Measurements from ENCODE around the gene TMEM178A. TPM values are rescaled to one million over a fixed set of nuclear protein-coding genes. Genes with fewer than 3 reads are reported as not detected.

TMEM178A gene
- total and polyA plus RNA-seq, 2 donors (not counting 1 experiment from before 2014, with no cell fraction given) = 0.69 to 0.99 TPM

GRCh38 chr2:39668576-39669080 is 2.9 kb downstream of the TMEM178A start:
- WGBS (ENCODE audit: insufficient coverage) = no CpG with 5 or more reads among the region's 1 CpG
- Histone ChIP-seq H3K27ac (ENCODE audit: low read length in 2 of 2) (no peak overlapping the region), H4K20me1 (ENCODE audit: control insufficient read depth, insufficient read depth, low read length, poor library complexity, severe bottlenecking) (no peaks in the 10 kb centered on the region), H3K4me2 (replicated peaks; ENCODE audit: low read depth, low read length, poor library complexity, severe bottlenecking) (no peak overlapping the region), H3K9me3 (ENCODE audit: control extremely low read depth in 1 of 3, control insufficient read depth in 2 of 3, insufficient read depth in 1 of 3, low read length in 2 of 3) (peaks cover 0 to 2% (median 0%) of the 10 kb centered on the region in 3 donors), H2AFZ (ENCODE audit: insufficient read depth, low read depth, low read length, poor library complexity, severe bottlenecking) (no peak overlapping the region), H3K4me1 (ENCODE audit: control insufficient read depth in 2 of 2, insufficient read depth in 2 of 2, low read length in 2 of 2) (peaks cover 7 to 9% of the 10 kb centered on the region in 2 donors), H3K4me3 (ENCODE audit: control extremely low read depth in 1 of 5, extremely low read depth in 1 of 5, insufficient read depth in 1 of 5, low read depth in 2 of 5, low read length in 4 of 5) (no peak overlapping the region), H3K9ac (ENCODE audit: low read length) (no peak overlapping the region), H3K79me2 (ENCODE audit: control insufficient read depth, insufficient read depth, low read length) (no peaks in the 10 kb centered on the region), H3K36me3 (replicated peaks in 1 of 2; ENCODE audit: control extremely low read depth in 1 of 2, control insufficient read depth in 1 of 2, extremely low read depth in 1 of 2, insufficient read depth in 2 of 2, low read length in 1 of 2) (no peaks in the 10 kb centered on the region), H3K27me3 (replicated peaks in 1 of 4; ENCODE audit: control extremely low read depth in 1 of 4, control insufficient read depth in 3 of 4, insufficient read depth in 4 of 4, low read length in 3 of 4) (peaks cover 0 to 30% (median 24%) of the 10 kb centered on the region in 4 experiments)
- intact Hi-C loops (cut with micrococcal nuclease) = no loop called here
- Mint-ChIP-seq H3K27ac (no peak overlapping the region), H3K9me3 (ENCODE audit: insufficient read depth) (no peaks in the 10 kb centered on the region), H3K4me1 (peaks cover 20% of the 10 kb centered on the region), H3K4me3 (no peak overlapping the region), H3K27me3 (peaks cover 63% of the 10 kb centered on the region)
- DNase-seq = no peak
- CTCF ChIA-PET = no interaction called here
- no peak for TF ChIP-seq EZH2 (IDR thresholded peaks at IDR 0.05; ENCODE audit: borderline replicate concordance, insufficient read depth, low read depth, low read length, poor library complexity, severe bottlenecking)
- POLR2A ChIA-PET = no interaction called here
- ATAC-seq (ENCODE audit: low read depth) = no peak

GRCh38 chr2:39671604-39672003 is 5.9 kb downstream of the TMEM178A start:
- intact Hi-C loops (cut with micrococcal nuclease) = no loop called here
- CTCF ChIA-PET = no interaction called here
- Mint-ChIP-seq H3K9me3 (ENCODE audit: insufficient read depth) (no peaks in the 10 kb centered on the region), H3K4me1 (peaks cover 8% of the 10 kb centered on the region), H3K4me3 (no peak overlapping the region), H3K27ac (no peak overlapping the region), H3K27me3 (peaks cover 48% of the 10 kb centered on the region)
- DNase-seq = no peak
- no CpG with 5 or more reads among the region's 4 CpGs for WGBS (ENCODE audit: insufficient coverage)
- no peak for TF ChIP-seq CTCF (IDR thresholded peaks at IDR 0.05)
- no peak for TF ChIP-seq EZH2 (IDR thresholded peaks at IDR 0.05; ENCODE audit: borderline replicate concordance, insufficient read depth, low read depth, low read length, poor library complexity, severe bottlenecking)
- peaks cover 0 to 2% (median 0%) of the 10 kb centered on the region in 3 donors for H3K9me3 ChIP-seq (ENCODE audit: control extremely low read depth in 1 of 3, control insufficient read depth in 2 of 3, insufficient read depth in 1 of 3, low read length in 2 of 3)
- no peaks in the 10 kb centered on the region for H3K36me3 ChIP-seq (replicated peaks in 1 of 2; ENCODE audit: control extremely low read depth in 1 of 2, control insufficient read depth in 1 of 2, extremely low read depth in 1 of 2, insufficient read depth in 2 of 2, low read length in 1 of 2)
- H3K9ac ChIP-seq (ENCODE audit: low read length) = no peak overlapping the region
- no peak overlapping the region for H3K27ac ChIP-seq (ENCODE audit: low read length in 2 of 2)
- H3K4me2 ChIP-seq (replicated peaks; ENCODE audit: low read depth, low read length, poor library complexity, severe bottlenecking) = no peak overlapping the region
- ATAC-seq (ENCODE audit: low read depth) = no peak
- H3K4me3 ChIP-seq (ENCODE audit: control extremely low read depth in 1 of 5, extremely low read depth in 1 of 5, insufficient read depth in 1 of 5, low read depth in 2 of 5, low read length in 4 of 5) = no peak overlapping the region
- H4K20me1 ChIP-seq (ENCODE audit: control insufficient read depth, insufficient read depth, low read length, poor library complexity, severe bottlenecking) = no peaks in the 10 kb centered on the region
- POLR2A ChIA-PET = no interaction called here
- H3K4me1 ChIP-seq (ENCODE audit: control insufficient read depth in 2 of 2, insufficient read depth in 2 of 2, low read length in 2 of 2) = peaks cover 3 to 5% of the 10 kb centered on the region in 2 donors
- peaks cover 0 to 25% (median 22%) of the 10 kb centered on the region in 4 experiments for H3K27me3 ChIP-seq (replicated peaks in 1 of 4; ENCODE audit: control extremely low read depth in 1 of 4, control insufficient read depth in 3 of 4, insufficient read depth in 4 of 4, low read length in 3 of 4)
- no peaks in the 10 kb centered on the region for H3K79me2 ChIP-seq (ENCODE audit: control insufficient read depth, insufficient read depth, low read length)
- no peak overlapping the region for H2AFZ ChIP-seq (ENCODE audit: insufficient read depth, low read depth, low read length, poor library complexity, severe bottlenecking)

Measured in B cell (primary cell).